ENCODE data around the gene CYB5A. TPM values are rescaled to one million over a fixed set of nuclear protein-coding genes. Genes with fewer than 3 reads are reported as not detected.

Gene CYB5A
- total and polyA plus RNA-seq, 9 of the 15 experiments (the other 6 are each of a cell fraction or from before 2014, with no cell fraction given): 11.9 to 22.6 (median 14.1) TPM

DNA sequence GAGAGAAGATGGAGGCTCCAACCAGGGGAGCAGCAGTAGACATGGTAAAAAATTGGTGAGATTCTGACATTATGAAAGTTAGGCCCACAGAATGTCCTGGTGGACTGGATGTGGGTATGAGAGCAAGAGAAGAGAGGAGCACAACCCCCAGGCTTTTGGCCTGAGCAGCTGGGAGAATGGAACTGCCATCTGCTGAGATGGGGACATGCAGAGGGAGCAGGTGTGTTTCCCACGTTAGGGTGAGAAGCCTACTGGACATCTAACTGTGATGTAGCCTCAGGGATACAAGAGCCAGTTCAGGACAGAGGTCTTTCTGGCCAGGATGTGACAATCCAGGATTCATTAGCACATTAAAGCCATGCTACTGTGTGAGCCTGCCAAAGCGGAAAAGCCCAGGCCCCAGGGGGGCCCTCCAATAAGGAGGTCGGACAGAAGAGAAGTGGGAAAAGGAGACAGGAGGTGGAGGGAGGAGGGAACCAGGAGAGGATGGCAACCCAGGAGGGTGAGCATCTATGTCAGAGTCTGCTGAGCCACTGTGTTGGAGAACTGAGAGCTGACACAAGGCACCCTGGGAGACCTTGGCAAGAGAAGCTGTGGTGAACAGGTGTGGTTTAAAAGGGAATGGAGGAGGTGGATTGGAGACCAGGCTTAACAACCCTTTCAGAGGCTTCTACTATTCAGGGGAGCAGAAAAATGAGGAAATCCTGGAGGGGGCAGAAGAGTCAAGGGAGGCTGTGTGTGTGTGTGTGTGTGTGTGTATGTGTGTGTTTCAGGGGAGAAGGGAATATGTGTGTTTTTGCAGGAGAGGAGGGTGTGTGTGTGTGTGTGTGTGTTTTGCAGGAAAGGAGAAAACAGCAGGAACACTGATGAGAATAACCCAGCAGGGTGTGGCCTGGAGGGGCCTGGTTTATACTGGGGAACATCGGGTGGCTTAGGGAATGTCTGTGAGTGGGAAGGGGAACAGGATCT, 10.5 kb downstream of the CYB5A start:
- Histone ChIP-seq H3K79me2 (ENCODE audit: control insufficient read depth, insufficient read depth, low read length) (no peaks in the 10 kb centered on the region), H3K36me3 (ENCODE audit: control insufficient read depth, insufficient read depth, low read length) (no peaks in the 10 kb centered on the region), H3K9me1 (ENCODE audit: control insufficient read depth, insufficient read depth, low read length) (no peaks in the 10 kb centered on the region), H3K27ac (ENCODE audit: extremely low read depth, low read depth, low read length) (no peak overlapping the region), H3K4me1 (replicated peaks in 1 of 2; ENCODE audit: control insufficient read depth in 2 of 2, insufficient read depth in 2 of 2, low read length in 2 of 2) (no peaks in the 10 kb centered on the region; a peak in 1 of 5 replicates), H4K20me1 (replicated peaks; ENCODE audit: control insufficient read depth, insufficient read depth, low read length) (no peaks in the 10 kb centered on the region), H2AFZ (ENCODE audit: low read depth, low read length) (no peak overlapping the region), H3K9ac (ENCODE audit: insufficient read depth in 1 of 2, low read depth in 2 of 2, low read length in 2 of 2) (no peak overlapping the region), H3K9me3 (replicated peaks; ENCODE audit: control insufficient read depth, insufficient read depth, low read depth, low read length) (no peaks in the 10 kb centered on the region), H3K4me2 (ENCODE audit: insufficient read depth, low read length) (no peak overlapping the region), H3K27me3 (ENCODE audit: control insufficient read depth in 2 of 2, insufficient read depth in 2 of 2, low read length in 2 of 2) (no peaks in the 10 kb centered on the region), H3K4me3 (no peak overlapping the region)
- no peak for FAIRE-seq
- WGBS (ENCODE audit: insufficient coverage, low coverage, missing lambda C conversion rate): 29% methylated on average over 4 of the region's 4 CpGs
- ChIA-PET POLR2A (no interaction called here), CTCF (ENCODE audit: low intra/inter-chr PET ratio) (no interaction called here)
- in situ Hi-C loops (cut with MboI) (no loop called here), intact Hi-C loops (cut with micrococcal nuclease) (no loop called here)
- no peak for ATAC-seq
- no peak for DNase-seq (ENCODE audit: extremely low read depth in 1 of 4, low spot score in 3 of 4)
- TF ChIP-seq ZBTB7A (IDR thresholded peaks at IDR 0.05; ENCODE audit: borderline replicate concordance, control insufficient read depth, low read depth, low read length): no peak
- no peak for TF ChIP-seq HDAC3 (IDR thresholded peaks at IDR 0.05; ENCODE audit: borderline replicate concordance, partially characterized antibody)
- 0 out of 2 replicates have a peak, but pooled peaks have one; percentile 14 for TF ChIP-seq ARID1B (IDR thresholded peaks at IDR 0.05)
- TF ChIP-seq TGIF2 (CRISPR knock-in tag; IDR thresholded peaks at IDR 0.05): no peak
- no TSS peak for BruUV-seq (replicated peaks)

DNA sequence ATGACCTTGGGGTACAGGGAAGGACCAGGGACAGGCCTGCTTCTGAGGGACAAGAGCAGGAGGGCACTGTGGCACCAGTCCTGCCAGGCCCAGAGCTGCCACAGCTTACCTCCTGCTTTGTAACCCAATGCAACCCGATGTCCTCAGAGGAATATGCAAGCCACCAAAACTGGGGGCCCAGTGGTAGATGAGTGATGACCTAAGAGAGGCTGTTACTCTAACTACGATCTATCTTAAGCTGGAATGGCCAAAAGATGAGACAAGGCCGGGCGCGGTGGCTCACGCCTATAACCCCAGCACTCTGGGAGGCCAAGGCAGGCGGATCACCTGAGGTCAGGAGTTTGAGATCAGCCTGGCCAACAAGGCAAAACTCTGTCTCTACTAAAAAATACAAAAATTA, 12.8 kb downstream of the CYB5A start:
- 48% methylated on average over 3 of the region's 7 CpGs for WGBS (ENCODE audit: insufficient coverage, low coverage, missing lambda C conversion rate)
- Histone ChIP-seq H4K20me1 (replicated peaks; ENCODE audit: control insufficient read depth, insufficient read depth, low read length) (no peaks in the 10 kb centered on the region), H3K9me3 (replicated peaks; ENCODE audit: control insufficient read depth, insufficient read depth, low read depth, low read length) (no peaks in the 10 kb centered on the region), H3K4me3 (no peak overlapping the region), H3K27ac (ENCODE audit: extremely low read depth, low read depth, low read length) (no peak overlapping the region), H3K9me1 (ENCODE audit: control insufficient read depth, insufficient read depth, low read length) (no peaks in the 10 kb centered on the region), H3K9ac (ENCODE audit: insufficient read depth in 1 of 2, low read depth in 2 of 2, low read length in 2 of 2) (no peak overlapping the region), H2AFZ (ENCODE audit: low read depth, low read length) (no peak overlapping the region), H3K4me2 (ENCODE audit: insufficient read depth, low read length) (no peak overlapping the region), H3K79me2 (ENCODE audit: control insufficient read depth, insufficient read depth, low read length) (no peaks in the 10 kb centered on the region), H3K27me3 (ENCODE audit: control insufficient read depth in 2 of 2, insufficient read depth in 2 of 2, low read length in 2 of 2) (no peaks in the 10 kb centered on the region), H3K4me1 (replicated peaks in 1 of 2; ENCODE audit: control insufficient read depth in 2 of 2, insufficient read depth in 2 of 2, low read length in 2 of 2) (no peaks in the 10 kb centered on the region; a peak in 1 of 5 replicates), H3K36me3 (ENCODE audit: control insufficient read depth, insufficient read depth, low read length) (no peaks in the 10 kb centered on the region)
- ATAC-seq (no peak), DNase-seq (ENCODE audit: extremely low read depth in 1 of 4, low spot score in 3 of 4) (no peak), FAIRE-seq (no peak)
- POLR2A ChIA-PET: no interaction called here
- BruUV-seq (replicated peaks): no TSS peak
- CTCF ChIA-PET (ENCODE audit: low intra/inter-chr PET ratio): no interaction called here
- intact Hi-C loops (cut with micrococcal nuclease): no loop called here
- in situ Hi-C loops (cut with MboI): no loop called here
- no peak for TF ChIP-seq ZNF263 (CRISPR knock-in tag; IDR thresholded peaks at IDR 0.05; ENCODE audit: borderline replicate concordance)
- TF ChIP-seq, protein P1, sequence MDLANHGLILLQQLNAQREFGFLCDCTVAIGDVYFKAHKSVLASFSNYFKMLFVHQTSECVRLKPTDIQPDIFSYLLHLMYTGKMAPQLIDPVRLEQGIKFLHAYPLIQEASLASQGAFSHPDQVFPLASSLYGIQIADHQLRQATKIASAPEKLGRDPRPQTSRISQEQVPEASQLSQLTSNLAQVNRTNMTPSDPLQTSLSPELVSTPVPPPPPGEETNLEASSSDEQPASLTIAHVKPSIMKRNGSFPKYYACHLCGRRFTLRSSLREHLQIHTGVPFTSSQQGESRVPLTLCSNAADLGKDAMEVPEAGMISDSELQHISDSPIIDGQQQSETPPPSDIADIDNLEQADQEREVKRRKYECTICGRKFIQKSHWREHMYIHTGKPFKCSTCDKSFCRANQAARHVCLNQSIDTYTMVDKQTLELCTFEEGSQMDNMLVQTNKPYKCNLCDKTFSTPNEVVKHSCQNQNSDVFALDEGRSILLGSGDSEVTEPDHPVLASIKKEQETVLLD (IDR thresholded peaks at IDR 0.05): no peak
- TF ChIP-seq TGIF2 (CRISPR knock-in tag; IDR thresholded peaks at IDR 0.05): no peak
- no peak for TF ChIP-seq HDAC6 (IDR thresholded peaks at IDR 0.05; ENCODE audit: low read depth, low read length)
- TF ChIP-seq PHB2 (IDR thresholded peaks at IDR 0.05; ENCODE audit: low read depth): no peak
- no peak for TF ChIP-seq HNRNPLL (IDR thresholded peaks at IDR 0.05; ENCODE audit: low read depth, low read length, poor library complexity, severe bottlenecking)
- no peak for TF ChIP-seq MCM2 (IDR thresholded peaks at IDR 0.05; ENCODE audit: low read depth)
- no peak for TF ChIP-seq MCM7 (IDR thresholded peaks at IDR 0.05)
- TF ChIP-seq CREBBP (IDR thresholded peaks at IDR 0.05; ENCODE audit: low read depth, low read length): no peak
- TF ChIP-seq PHF8 (IDR thresholded peaks at IDR 0.05; ENCODE audit: borderline replicate concordance, low read length): no peak
- no peak for TF ChIP-seq EP300 (IDR thresholded peaks at IDR 0.05; ENCODE audit: low read length)
- TF ChIP-seq ELF1 (tag; IDR thresholded peaks at IDR 0.05): no peak
